Retina (tissue), 1 donor: ENCODE measurements around the gene DAZL.

Experiments used
- DNase-seq: peaks from one replicate; pipeline ENCODE4 v3.0.0-alpha.2; 2016

Gene DAZL

GRCh38 chr3:16589867-16590624 is 15.2 kb downstream of the DAZL start:
- no peak for DNase-seq

GRCh38 chr3:16589120-16589519 is 16.1 kb downstream of the DAZL start:
- no peak for DNase-seq

GRCh38 chr3:16587681-16588060 is 17.6 kb downstream of the DAZL start:
- DNase-seq, result no peak

GRCh38 chr3:16587047-16587680 is 18.1 kb downstream of the DAZL start:
- DNase-seq, result no peak

GRCh38 chr3:16584880-16585279 is 20.3 kb downstream of the DAZL start:
- no peak for DNase-seq

- DNase-seq, result no peak
Observed at GRCh38 chr3:16583551-16583950, 21.7 kb downstream of the DAZL start.

GRCh38 chr3:16570113-16570512 is 35.1 kb downstream of the DAZL start:
- DNase-seq, result no peak

GRCh38 chr3:16568532-16568931 is 36.7 kb downstream of the DAZL start:
- DNase-seq, result no peak

GRCh38 chr3:16568115-16568514 is 37.1 kb downstream of the DAZL start:
- DNase-seq, result no peak

- no peak for DNase-seq
Observed at GRCh38 chr3:16559653-16560365, 45.4 kb downstream of the DAZL start.

- no peak for DNase-seq
Observed at GRCh38 chr3:16554126-16554525, 51.1 kb downstream of the DAZL start.

- DNase-seq, result no peak
Observed at GRCh38 chr3:16552757-16553156, 52.5 kb downstream of the DAZL start.

GRCh38 chr3:16551342-16551976 is 53.8 kb downstream of the DAZL start:
- DNase-seq, result no peak

GRCh38 chr3:16550676-16551341 is 54.4 kb downstream of the DAZL start:
- peak; percentile 87 for DNase-seq

- DNase-seq, result no peak
Observed at GRCh38 chr3:16550305-16550675, 54.9 kb downstream of the DAZL start.

- DNase-seq, result no peak
Observed at GRCh38 chr3:16548721-16549120, 56.5 kb downstream of the DAZL start.

GRCh38 chr3:16547561-16548357 is 57.5 kb downstream of the DAZL start:
- no peak for DNase-seq

- no peak for DNase-seq
Observed at GRCh38 chr3:16546186-16547010, 58.8 kb downstream of the DAZL start.

- DNase-seq, result no peak
Observed at GRCh38 chr3:16545413-16546185, 59.6 kb downstream of the DAZL start.

GRCh38 chr3:16543242-16543864 is 61.9 kb downstream of the DAZL start:
- no peak for DNase-seq
